NCI-H1436 (cell line): ENCODE measurements around the gene SLC25A46.
"Not testable (repeated sequence)": the region's sequence is repeated elsewhere in the genome, so short reads cannot be mapped to it uniquely, and the experiment has no call there.

Source experiments
- DNase-seq: peaks from one replicate; lab custom pipeline; 2025; lab: John Stamatoyannopoulos, UW

The SLC25A46 gene

DNA sequence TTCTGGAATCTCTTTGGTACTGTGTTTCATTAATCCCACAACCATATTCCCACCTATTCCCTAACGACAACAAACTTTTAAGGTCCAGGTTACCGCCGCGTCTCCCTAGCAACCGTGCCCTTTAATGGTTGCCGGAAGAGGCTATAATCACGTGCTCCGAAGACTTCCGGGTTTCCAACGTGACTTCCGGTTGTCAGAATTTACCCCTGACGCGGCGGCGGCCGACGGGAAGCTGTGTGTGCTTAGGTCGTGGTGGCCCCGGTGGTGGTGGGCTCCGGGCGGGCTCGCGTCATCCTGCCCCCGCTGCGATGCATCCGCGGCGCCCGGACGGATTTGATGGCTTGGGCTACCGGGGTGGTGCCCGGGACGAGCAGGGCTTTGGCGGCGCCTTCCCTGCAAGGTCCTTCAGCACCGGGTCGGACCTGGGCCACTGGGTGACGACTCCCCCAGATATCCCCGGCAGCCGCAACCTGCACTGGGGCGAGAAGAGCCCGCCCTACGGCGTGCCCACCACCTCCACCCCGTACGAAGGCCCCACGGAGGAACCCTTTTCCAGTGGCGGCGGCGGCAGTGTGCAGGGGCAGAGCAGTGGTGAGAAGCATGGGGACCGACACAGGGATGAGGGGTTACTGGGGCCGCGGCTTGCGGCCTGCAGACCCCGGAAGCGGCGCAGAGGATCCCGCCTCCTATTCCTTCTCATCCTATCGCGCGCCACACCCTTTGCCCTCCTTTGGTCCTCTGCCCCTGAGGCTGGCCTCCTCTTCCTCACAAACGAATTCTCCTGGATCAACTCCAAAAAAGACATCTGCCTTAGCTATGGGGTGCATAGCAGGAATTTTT lies at the start of gene SLC25A46:
Gene SLC25A46, plus strand, starts transcription at position 196 of the 840 bp plus-strand sequence. Its CDS starts 113 bp downstream, at position 309.
- peak; percentile 80 for DNase-seq

DNA sequence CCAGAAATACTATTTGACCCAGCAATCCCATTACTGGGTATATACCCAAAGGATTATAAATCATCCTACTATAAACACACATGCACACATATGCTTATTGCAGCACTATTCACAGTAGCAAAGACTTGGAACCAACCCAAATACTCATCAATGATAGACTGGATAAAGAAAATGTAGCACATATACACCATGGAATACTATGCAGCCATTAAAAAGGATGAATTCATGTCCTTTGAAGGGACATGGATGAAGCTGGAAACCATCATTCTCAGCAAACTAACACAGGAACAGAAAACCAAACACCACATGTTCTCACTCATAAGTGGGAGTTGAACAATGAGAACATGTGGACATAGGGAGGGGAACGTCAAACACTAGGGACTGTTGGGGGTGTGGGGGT lies 48.2 kb upstream of the SLC25A46 start:
- not testable (repeated sequence) for DNase-seq

GRCh38 chr5:110692669-110693068 lies 46.1 kb upstream of the SLC25A46 start:
- DNase-seq, result not testable (repeated sequence)

DNA sequence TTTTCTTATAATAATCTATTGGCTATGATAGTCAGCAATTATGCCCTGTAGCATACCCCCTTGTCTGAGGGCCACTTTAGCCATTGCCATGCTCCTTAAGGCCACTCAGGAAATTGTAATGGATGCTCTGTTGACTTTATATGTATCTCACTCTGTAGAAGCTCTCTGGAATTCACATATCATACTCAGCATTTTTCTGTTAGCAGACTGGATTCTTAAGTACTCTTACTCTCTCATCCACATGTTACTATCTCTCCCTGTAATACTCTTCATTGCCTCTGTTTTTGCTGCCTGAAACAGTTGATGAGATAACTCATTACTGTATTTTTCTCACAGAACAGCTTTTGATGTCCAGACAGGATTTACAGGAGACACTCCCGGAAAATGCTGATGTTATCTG lies 36.5 kb upstream of the SLC25A46 start:
- no peak for DNase-seq

DNA sequence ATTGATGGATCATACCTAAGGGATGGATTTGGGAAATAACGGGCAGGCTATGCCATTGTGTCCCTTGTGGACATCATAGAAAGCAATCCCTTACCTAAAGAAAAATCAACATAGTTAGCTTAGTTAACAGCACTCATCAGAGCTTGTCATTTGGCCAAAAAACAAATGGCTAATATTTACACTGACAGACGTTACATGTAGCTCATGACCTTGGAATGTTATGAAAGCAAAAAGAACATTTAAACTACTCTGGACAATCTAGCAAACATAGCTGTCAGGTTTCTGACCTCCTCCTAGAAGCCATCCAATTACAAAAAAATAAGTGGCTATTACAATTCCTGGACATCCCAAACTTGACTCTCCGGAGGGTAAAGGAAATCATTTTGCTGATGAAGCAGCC lies 36.1 kb upstream of the SLC25A46 start:
- no peak for DNase-seq

GRCh38 chr5:110703481-110703880 lies 35.3 kb upstream of the SLC25A46 start:
- no peak for DNase-seq

GRCh38 chr5:110705349-110705748 lies 33.5 kb upstream of the SLC25A46 start:
- DNase-seq, result no peak

DNA sequence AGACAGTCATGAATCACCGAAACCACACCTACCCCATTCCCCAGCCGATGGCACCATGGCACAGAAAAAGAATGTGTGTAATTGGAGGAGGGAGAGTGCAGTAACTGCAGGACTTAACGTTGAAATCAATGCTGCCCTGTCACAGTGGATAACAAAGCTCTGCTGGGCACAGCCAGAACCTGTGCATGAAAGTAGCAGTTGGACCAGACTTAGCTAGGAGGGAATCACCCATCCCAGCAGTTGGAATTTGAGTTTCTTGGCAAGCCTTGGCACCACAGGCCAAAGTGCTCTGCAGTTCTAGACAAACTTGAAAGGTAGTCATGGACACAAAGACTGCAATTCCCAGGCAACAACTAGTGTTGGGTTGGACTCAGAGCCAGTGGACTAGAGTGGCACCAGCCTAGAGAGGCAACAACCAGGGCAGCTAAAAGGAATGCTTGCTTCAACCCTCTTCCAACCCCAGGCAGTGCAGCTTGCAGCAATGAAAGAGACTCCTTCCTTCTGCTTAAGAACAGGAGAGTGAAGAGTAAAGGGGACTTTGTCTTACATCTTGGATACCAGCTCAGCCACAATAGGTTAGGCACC lies 31.5 kb upstream of the SLC25A46 start:
- no peak for DNase-seq

GRCh38 chr5:110716247-110717245 lies 22.3 kb upstream of the SLC25A46 start:
- no peak for DNase-seq

DNA sequence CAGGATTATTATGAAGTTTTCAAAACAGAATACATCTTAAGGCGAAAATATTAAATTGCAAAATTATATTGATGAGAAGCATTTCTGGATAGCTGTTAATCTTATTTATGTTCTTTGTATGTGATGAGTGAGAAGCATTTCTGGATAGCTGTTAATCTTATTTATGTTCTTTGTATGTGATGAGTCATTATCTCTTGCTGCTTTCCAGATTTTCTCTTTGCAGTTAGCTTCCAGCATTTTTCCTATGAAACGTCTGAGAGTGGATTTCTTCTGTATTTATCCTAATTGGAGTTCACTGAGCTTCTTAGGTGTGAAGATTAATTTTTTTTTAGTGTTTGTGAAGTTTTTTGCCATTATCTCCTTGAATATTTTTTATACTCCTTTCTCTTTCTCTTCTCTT lies 20.5 kb upstream of the SLC25A46 start:
- DNase-seq, result no peak

DNA sequence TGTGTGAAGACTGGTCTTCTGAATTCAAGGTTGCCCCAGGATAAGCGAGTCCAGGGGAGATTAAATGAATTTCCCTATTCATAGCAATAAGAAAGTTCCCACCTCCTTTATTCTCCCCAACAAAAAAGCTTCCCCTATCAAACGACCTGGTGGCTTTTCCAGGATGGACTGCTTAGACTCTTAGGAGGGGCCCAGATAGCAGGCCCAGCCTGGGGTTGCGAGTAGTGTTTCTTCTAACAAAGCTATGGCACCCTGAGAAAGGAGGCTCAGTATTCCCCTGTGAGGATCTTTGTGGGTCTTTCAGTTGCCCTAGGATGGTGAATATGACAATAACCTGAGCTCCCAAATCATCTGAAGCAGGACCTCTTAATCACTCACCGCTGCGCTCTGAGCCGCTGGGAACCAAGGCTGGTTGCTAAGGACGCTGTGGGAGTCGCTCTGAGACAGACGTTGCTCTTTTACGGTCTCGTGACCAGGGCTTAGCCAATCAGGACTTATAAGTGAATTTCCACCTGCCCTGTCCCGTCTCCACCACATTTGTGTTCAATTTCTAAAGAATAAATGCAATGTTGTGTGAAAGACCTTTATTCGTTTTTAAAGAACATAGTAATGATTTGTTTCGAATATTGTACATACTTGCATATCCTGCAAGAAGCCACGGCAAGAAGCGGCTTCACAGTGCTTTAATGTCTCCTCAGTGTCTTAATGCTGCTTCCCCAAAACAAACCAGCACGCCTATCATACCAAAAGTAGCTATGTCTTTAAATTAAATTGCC lies 12.4 kb upstream of the SLC25A46 start, which contains the start of gene TMEM232:
Gene TMEM232, minus strand, starts transcription at position 423 of the 776 bp plus-strand sequence. CDS start 59,319 bp downstream, outside the sequence.
- peak; percentile 58 for DNase-seq

GRCh38 chr5:110727025-110727314 lies 11.8 kb upstream of the SLC25A46 start:
- peak; percentile 6 for DNase-seq

- not testable (repeated sequence) for DNase-seq
Observed at GRCh38 chr5:110731499-110731898, 7.3 kb upstream of the SLC25A46 start.

- DNase-seq, result no peak
Observed at GRCh38 chr5:110734101-110734500, 4.7 kb upstream of the SLC25A46 start.

- DNase-seq, result no peak
Observed at GRCh38 chr5:110735556-110735955, 3.3 kb upstream of the SLC25A46 start.

- DNase-seq, result no peak
Observed at GRCh38 chr5:110736753-110737152, 2.1 kb upstream of the SLC25A46 start.

DNA sequence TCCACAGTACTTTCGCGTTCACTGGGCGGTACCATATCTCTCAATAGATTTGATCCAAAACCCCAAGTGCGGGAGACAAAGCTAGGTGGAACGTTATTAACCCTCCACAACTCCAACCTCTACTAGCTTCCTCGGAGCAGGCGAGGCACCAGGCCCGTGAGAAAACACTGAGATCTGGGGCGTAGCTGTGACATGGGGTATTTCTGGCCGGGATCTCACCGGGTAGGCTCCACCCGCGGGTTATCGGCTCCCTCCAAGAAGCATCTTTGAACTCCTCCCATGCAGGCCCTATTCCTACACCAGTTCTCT lies 350 bp upstream of the SLC25A46 start:
- DNase-seq, result no peak

- no peak for DNase-seq
Observed at GRCh38 chr5:110751902-110752762, 13.3 kb downstream of the SLC25A46 start.

GRCh38 chr5:110752953-110753352 lies 14.1 kb downstream of the SLC25A46 start:
- DNase-seq, result no peak

DNA sequence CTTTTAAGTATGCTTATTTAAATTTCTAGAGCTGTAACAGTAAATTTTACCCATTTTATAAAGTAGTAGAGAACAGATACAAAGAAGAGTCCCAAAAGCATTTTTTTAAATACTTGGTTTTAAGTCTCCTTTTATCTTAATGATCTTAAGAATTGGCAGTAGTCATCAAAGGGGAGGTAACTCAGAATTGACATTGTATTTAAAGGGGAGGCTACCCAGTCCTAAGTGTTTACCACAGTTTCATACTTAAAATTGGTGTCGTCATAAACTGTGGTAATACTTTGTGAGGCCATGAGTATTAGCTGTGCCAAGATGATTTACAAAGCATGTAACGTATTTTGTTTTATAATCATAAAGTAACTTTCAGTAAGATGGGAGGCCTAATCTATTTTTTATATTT lies 14.8 kb downstream of the SLC25A46 start:
- DNase-seq, result no peak

GRCh38 chr5:110754181-110754580 lies 15.4 kb downstream of the SLC25A46 start:
- DNase-seq, result no peak
